SK-N-MC (cell line): ENCODE results near the gene SH3BP1.

Experiments used
- DNase-seq: peaks from one replicate; pipeline ENCODE4 v3.0.0-alpha.2; 2011; ENCODE audit warnings: low read depth, low spot score
- H3K27ac ChIP-seq: fragments of 200-600 bp; sonication (generic); 2 replicates; pipeline ENCODE4 v1.5.1; 2016; ENCODE audit warnings: mixed run types
- H3K36me3 ChIP-seq: fragments of 200-600 bp; sonication (generic); 2 replicates; pipeline ENCODE4 v1.6.1; 2017; ENCODE audit warnings: antibody characterized with exemption, low read length, mixed read lengths; ENCODE audit not compliant: insufficient read depth
- H3K4me3 ChIP-seq: fragments of 200-600 bp; sonication (generic); 2 replicates; pipeline ENCODE4 v1.5.1; 2016
- H3K9ac ChIP-seq: fragments of 200-600 bp; sonication (generic); 2 replicates; pipeline ENCODE4 v1.8.0; 2017; ENCODE audit warnings: mixed run types, mixed read lengths; ENCODE audit not compliant: insufficient read length
- H3K9me3 ChIP-seq: fragments of 200-600 bp; sonication (generic); 2 replicates; pipeline ENCODE4 v1.6.1; 2017; ENCODE audit warnings: low read depth, mild to moderate bottlenecking, antibody characterized with exemption, low read length, moderate library complexity, mixed read lengths
- EZH2 ChIP-seq: fragments of 200-600 bp; sonication (generic); IDR thresholded peaks from one replicate; pipeline ENCODE4 v1.6.1; 2017; ENCODE audit warnings: antibody characterized with exemption
- FOXP2 ChIP-seq: optimal IDR thresholded peaks from 2 replicates; pipeline ENCODE3; 2011; ENCODE audit warnings: mild to moderate bottlenecking, moderate library complexity; ENCODE audit not compliant: insufficient read depth; ENCODE audit errors: extremely low read length, control extremely low read depth
- POLR2AphosphoS5 ChIP-seq: IDR thresholded peaks from 2 replicates; pipeline ENCODE4 v1.6.1; 2012; ENCODE audit warnings: mild to moderate bottlenecking, low read depth, low read length, borderline replicate concordance

The SH3BP1 gene

DNA sequence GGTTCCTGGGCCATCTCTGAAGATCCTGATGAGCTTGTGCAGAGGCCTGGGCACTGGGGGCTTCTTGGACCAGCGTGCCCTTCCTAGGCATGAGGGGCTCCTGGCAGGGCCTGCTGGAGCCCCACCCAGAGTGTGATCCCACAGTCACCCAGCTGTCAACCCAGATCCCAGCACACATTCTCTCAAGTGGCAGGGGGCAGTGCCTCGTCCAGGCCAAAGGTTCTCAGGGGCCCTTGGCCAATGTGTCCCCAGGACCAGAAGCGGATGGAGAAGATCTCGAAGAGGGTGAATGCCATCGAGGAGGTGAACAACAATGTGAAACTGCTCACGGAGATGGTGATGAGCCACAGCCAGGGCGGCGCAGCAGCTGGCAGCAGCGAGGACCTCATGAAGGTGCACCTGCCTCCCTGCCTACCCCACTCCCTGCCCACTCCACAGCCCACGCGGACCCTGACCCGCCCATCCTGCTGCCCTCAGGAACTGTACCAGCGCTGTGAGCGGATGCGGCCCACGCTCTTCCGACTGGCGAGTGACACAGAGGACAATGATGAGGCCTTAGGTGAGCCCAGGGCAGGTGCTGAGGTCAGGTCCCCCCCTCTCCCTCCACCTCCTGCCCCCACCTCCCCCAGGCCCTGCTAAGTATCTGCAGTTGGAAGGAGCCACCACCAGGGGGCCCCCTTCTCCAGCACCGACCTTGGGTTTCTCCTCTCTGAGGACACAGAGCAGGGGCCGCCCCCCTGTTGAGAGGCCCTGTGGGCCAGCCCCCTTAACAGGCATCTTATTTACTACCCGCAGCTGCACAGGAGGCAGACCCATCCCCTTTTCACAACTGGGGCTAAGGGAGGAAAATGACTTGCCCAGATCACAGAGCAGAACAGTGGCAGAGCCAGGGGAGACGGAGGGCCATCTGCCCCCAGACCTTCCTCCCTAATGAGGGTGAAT is 16.1 kb upstream of the SH3BP1 start:
- Histone ChIP-seq H3K9me3 (no peaks in the 10 kb centered on the region), H3K9ac (no peak overlapping the region), H3K36me3 (0 out of 2 replicates have a peak, but pooled peaks cover 2% of the 10 kb centered on the region), H3K4me3 (no peak overlapping the region), H3K27ac (no peak overlapping the region)
- DNase-seq, result no peak
- TF ChIP-seq FOXP2, result no peak
- TF ChIP-seq EZH2, result no peak

DNA sequence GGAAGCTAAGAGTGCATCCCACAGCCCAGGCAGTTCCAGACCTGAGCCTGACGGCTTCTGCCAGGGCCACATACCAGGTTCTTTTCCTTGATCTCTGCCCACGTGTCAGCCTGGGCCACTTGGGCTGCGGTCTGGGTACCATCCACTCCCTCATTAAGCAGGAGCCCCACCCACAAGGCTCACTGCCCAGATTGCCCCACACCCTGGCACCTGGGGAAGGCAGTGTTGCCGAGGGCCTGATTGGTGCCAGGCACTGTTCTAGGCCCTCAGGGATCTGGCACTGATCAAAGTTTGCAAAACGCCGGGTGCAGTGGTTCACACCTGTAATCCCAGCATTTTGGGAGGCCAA is 15.5 kb upstream of the SH3BP1 start:
- no peaks in the 10 kb centered on the region for H3K36me3 ChIP-seq
- no peak for DNase-seq
- no peak overlapping the region for H3K27ac ChIP-seq
- H3K9me3 ChIP-seq, result no peaks in the 10 kb centered on the region
- H3K9ac ChIP-seq, result no peak overlapping the region
- TF ChIP-seq EZH2 (no peak), POLR2AphosphoS5 (no peak), FOXP2 (no peak)
- H3K4me3 ChIP-seq, result no peak overlapping the region

DNA sequence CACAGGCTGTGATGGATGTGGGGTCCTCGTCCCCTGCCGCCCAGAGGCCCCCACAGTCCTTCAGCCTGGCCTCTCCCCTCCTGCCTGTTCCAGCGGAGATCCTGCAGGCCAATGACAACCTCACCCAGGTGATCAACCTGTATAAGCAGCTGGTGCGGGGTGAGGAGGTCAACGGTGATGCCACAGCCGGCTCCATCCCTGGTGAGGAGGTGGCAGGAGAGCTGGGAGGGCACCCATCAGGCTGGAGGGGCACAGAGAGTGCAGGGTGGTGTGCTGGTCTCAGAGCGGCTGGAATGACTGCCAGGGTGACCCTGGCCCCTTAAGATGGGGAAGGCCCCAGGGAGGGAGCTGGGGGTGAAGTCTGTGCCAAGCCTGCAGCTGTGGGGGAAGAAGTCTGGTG is 14.6 kb upstream of the SH3BP1 start:
- DNase-seq, result no peak
- no peak overlapping the region for H3K9ac ChIP-seq
- TF ChIP-seq FOXP2 (no peak), EZH2 (no peak), POLR2AphosphoS5 (no peak)
- no peaks in the 10 kb centered on the region for H3K36me3 ChIP-seq
- H3K4me3 ChIP-seq, result no peak overlapping the region
- no peak overlapping the region for H3K27ac ChIP-seq
- no peaks in the 10 kb centered on the region for H3K9me3 ChIP-seq

DNA sequence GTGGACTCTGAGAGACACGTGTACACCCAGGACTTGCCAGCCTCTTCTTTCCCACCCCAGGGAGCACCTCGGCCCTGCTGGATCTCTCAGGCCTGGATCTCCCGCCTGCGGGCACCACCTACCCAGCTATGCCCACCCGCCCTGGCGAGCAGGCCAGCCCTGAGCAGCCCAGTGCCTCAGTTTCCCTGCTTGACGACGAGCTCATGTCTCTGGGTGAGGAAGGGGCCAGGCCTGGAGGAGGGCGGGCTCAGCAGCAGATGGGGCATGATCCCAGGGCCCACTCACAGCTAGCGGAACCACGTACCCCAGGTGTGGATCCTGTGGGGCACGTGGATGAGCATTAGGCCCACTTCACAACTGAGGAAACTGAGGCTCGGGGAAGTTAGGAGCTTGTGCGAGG is 13.7 kb upstream of the SH3BP1 start:
- no peak overlapping the region for H3K4me3 ChIP-seq
- peak overlapping the region; percentile 48; the same call in 1 of the 2 replicates for H3K27ac ChIP-seq
- H3K9me3 ChIP-seq, result no peaks in the 10 kb centered on the region
- H3K36me3 ChIP-seq, result no peaks in the 10 kb centered on the region
- H3K9ac ChIP-seq, result no peak overlapping the region
- no peak for DNase-seq
- no peak for TF ChIP-seq EZH2
- TF ChIP-seq POLR2AphosphoS5, result no peak
- TF ChIP-seq FOXP2, result no peak

DNA sequence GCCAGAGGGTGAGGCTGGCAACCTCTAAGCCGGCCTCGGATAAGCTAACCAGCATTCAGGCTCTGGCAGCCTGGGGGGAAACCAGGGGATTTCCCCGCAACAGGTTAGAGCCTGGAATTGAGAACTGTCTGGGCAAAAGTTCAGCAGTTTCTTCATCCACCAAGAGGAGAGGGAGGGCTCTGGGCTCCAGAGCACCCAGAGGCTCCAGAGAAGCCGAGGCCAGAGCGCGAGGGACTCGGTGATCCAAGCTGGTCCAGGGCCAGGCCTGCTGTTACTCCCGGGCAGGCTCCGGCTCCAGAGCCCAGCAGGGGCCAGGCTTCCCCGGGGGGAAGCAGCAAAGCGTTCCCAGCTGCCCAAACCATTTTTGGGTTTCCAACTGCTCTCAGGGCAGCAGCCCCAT is 13.3 kb upstream of the SH3BP1 start:
- Histone ChIP-seq H3K9ac (peak overlapping the region; percentile 14), H3K27ac (peak overlapping the region; percentile 48; the same call in 1 of the 2 replicates), H3K9me3 (no peaks in the 10 kb centered on the region), H3K4me3 (no peak overlapping the region), H3K36me3 (no peaks in the 10 kb centered on the region)
- no peak for DNase-seq
- TF ChIP-seq EZH2, result no peak
- TF ChIP-seq FOXP2, result no peak
- no peak for TF ChIP-seq POLR2AphosphoS5

DNA sequence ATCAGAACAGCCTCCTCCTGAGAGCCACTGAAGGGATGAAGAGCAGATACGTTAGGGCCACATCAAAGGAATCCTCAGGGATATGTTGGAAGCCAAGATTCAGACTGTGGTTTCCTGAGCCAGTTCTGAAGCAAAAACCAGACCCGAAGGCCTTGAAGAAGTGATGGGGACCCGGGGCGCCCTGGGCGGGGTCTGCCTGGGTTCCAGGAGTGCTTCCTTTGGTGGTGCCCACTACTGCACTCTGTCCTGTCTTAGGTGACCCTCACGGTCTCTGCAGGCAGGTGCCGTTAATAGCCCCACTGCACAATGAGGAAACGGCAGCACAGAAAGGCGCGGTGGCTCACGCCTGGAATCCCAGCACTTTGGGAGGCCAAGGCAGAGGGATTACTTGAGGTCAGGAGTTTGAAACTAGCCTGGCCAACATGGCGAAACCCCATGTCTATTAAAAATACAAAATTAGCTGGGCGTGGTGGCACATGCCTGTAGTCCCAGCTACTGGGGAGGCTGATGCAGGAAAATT is 12.9 kb upstream of the SH3BP1 start:
- no peak for TF ChIP-seq POLR2AphosphoS5
- no peak for TF ChIP-seq FOXP2
- TF ChIP-seq EZH2, result no peak
- Histone ChIP-seq H3K36me3 (no peaks in the 10 kb centered on the region), H3K4me3 (no peak overlapping the region), H3K9ac (peak overlapping the region; percentile 14), H3K9me3 (no peaks in the 10 kb centered on the region), H3K27ac (peak overlapping the region; percentile 48; the same call in 1 of the 2 replicates)
- no peak for DNase-seq

DNA sequence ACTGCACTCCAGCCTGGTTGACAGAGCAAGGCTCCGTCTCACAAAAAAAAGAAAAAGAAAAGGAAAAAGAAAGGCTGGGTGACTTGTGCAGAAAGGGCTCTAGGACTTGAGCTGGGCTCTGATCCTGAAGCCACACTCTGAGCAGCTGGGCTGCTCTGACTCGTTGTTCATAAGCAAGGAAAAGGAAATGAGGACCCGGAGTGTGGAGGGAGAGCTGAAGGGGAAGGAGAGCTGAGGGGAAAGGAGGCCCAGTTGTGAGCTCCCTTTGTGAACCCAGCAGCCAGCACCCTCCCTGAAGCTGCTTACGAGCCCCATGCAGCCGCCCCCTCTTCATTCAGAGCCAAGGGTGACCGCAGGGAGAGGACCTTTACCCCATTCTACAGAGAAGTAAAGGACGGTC is 12.3 kb upstream of the SH3BP1 start:
- no peak for DNase-seq
- Histone ChIP-seq H3K36me3 (no peaks in the 10 kb centered on the region), H3K9me3 (no peaks in the 10 kb centered on the region), H3K4me3 (no peak overlapping the region), H3K9ac (no peak overlapping the region), H3K27ac (no peak overlapping the region)
- TF ChIP-seq EZH2 (no peak), POLR2AphosphoS5 (no peak), FOXP2 (no peak)

DNA sequence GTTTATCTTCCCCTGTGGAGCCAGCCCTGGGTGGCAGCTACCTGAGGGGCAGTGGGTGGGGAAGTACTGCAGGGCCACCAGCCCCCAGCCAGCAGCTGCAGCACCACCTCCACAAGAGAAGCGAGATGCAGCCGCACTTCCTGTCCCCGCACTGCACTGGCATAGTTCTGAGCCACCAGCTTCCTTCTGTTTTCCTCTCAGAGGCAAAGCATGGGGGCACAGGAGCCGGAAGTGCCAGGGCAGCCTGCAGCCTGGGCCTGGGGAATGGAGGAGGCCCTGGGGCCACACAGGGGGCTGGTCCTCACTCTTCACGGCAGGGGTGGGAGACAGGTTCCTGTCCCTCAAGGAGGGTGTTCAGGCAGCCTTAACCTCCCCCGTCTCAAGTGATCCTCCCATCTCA is 11.9 kb upstream of the SH3BP1 start:
- H3K9ac ChIP-seq, result no peak overlapping the region

More for the DNA sequence above, 11.9 kb upstream of the SH3BP1 start:
- H3K36me3 ChIP-seq, result no peaks in the 10 kb centered on the region
- no peak for DNase-seq
- no peak overlapping the region for H3K27ac ChIP-seq
- no peak overlapping the region for H3K4me3 ChIP-seq
- TF ChIP-seq FOXP2, result no peak
- TF ChIP-seq POLR2AphosphoS5, result no peak
- TF ChIP-seq EZH2, result no peak
- H3K9me3 ChIP-seq, result no peaks in the 10 kb centered on the region
